Neural cell (in vitro differentiated cells): ENCODE results near the gene TPRKB. TPM values are rescaled to one million over a fixed set of nuclear protein-coding genes. Genes with fewer than 3 reads are reported as not detected.

ENCODE experiments used
- H2AFZ ChIP-seq: fragments of 200-600, 300-800 bp; sonication (generic), shearing (Covaris generic); 2 replicates; pipeline ENCODE4 v1.6.0; 2014; ENCODE audit warnings: low read depth, mild to moderate bottlenecking, antibody characterized with exemption, low read length, moderate library complexity
- H3F3A ChIP-seq: fragments of 200-600 bp; shearing (Covaris generic); 2 replicates; pipeline ENCODE4 v1.6.1; 2016; ENCODE audit warnings: mild to moderate bottlenecking, moderate library complexity, mixed read lengths, antibody characterized with exemption, low read length; ENCODE audit not compliant: insufficient read depth, poor library complexity, severe bottlenecking
- H3K27ac ChIP-seq: fragments of 200-600, 300-800 bp; sonication (generic), shearing (Covaris generic); 2 replicates; pipeline ENCODE4 v1.5.1; 2014; ENCODE audit warnings: mild to moderate bottlenecking, low read length, moderate library complexity
- H3K27me3 ChIP-seq: fragments of 300-800, 200-600 bp; sonication (generic), shearing (Covaris generic); 2 replicates; pipeline ENCODE4 v1.6.0; 2014; ENCODE audit warnings: mild to moderate bottlenecking, low read depth, low read length, moderate library complexity; ENCODE audit not compliant: insufficient read depth
- H3K36me3 ChIP-seq: fragments of 300-800, 200-600 bp; sonication (generic), shearing (Covaris generic); 2 replicates; pipeline ENCODE4 v1.5.1; 2014; ENCODE audit warnings: mild to moderate bottlenecking, antibody characterized with exemption, low read length, moderate library complexity; ENCODE audit not compliant: insufficient read depth
- H3K4me2 ChIP-seq: fragments of 300-800, 200-600 bp; sonication (generic), shearing (Covaris generic); 2 replicates; pipeline ENCODE4 v1.6.0; 2014; ENCODE audit warnings: mild to moderate bottlenecking, low read length
- H3K4me3 ChIP-seq: fragments of 300-800, 200-600 bp; sonication (generic), shearing (Covaris generic); 2 replicates; pipeline ENCODE4 v1.5.1; 2014; ENCODE audit warnings: mild to moderate bottlenecking, low read length, moderate library complexity
- H3K79me2 ChIP-seq: fragments of 200-600 bp; shearing (Covaris generic); replicated peaks from 2 replicates; pipeline ENCODE4 v1.6.0; 2014; ENCODE audit warnings: mild to moderate bottlenecking, low read length, moderate library complexity; ENCODE audit not compliant: insufficient read depth
- H3K9ac ChIP-seq: fragments of 300-800, 200-600 bp; sonication (generic), shearing (Covaris generic); 2 replicates; pipeline ENCODE4 v1.6.1; 2016; ENCODE audit warnings: mild to moderate bottlenecking, low read length, mixed read lengths
- H3K9me2 ChIP-seq: fragments of 200-600 bp; shearing (Covaris generic); 2 replicates; pipeline ENCODE4 v1.6.1; 2016; ENCODE audit warnings: mild to moderate bottlenecking, low read length, mixed read lengths; ENCODE audit not compliant: insufficient read depth
- H3K9me3 ChIP-seq: fragments of 200-600, 300-800 bp; sonication (generic), shearing (Covaris generic); 2 replicates; pipeline ENCODE4 v1.6.1; 2016; ENCODE audit warnings: mild to moderate bottlenecking, mixed run types, low read length, moderate library complexity, mixed read lengths
- H4K20me1 ChIP-seq: fragments of 200-600 bp; shearing (Covaris generic); 2 replicates; pipeline ENCODE4 v1.6.1; 2016; ENCODE audit warnings: mild to moderate bottlenecking, mixed run types; ENCODE audit not compliant: insufficient read depth
- EP300 ChIP-seq: fragments of 450-650 bp; conservative IDR thresholded peaks from 2 replicates; pipeline ENCODE4 v1.6.1; 2014; ENCODE audit warnings: antibody characterized with exemption, mild to moderate bottlenecking, moderate library complexity; ENCODE audit not compliant: poor library complexity, severe bottlenecking
- EZH2 ChIP-seq: fragments of 200-600, 300-800 bp; shearing (Covaris generic), sonication (generic); IDR thresholded peaks from 2 replicates; pipeline ENCODE4 v1.6.1; 2014; ENCODE audit warnings: antibody characterized with exemption, low read length, borderline replicate concordance, mild to moderate bottlenecking; ENCODE audit not compliant: insufficient read depth, poor library complexity, severe bottlenecking
- MXI1 ChIP-seq: fragments of 450-650 bp; conservative IDR thresholded peaks from 2 replicates; pipeline ENCODE4 v1.6.1; 2014; ENCODE audit warnings: antibody characterized with exemption, mild to moderate bottlenecking; ENCODE audit not compliant: poor library complexity, severe bottlenecking
- POLR2AphosphoS5 ChIP-seq: IDR thresholded peaks from 2 replicates; pipeline ENCODE4 v1.6.1; 2012
- RAD21 ChIP-seq: fragments of 450-650 bp; conservative IDR thresholded peaks from 2 replicates; pipeline ENCODE4 v1.6.1; 2014; ENCODE audit warnings: antibody characterized with exemption, mild to moderate bottlenecking, moderate library complexity
- SMC3 ChIP-seq: fragments of 450-650 bp; conservative IDR thresholded peaks from 2 replicates; pipeline ENCODE4 v1.6.1; 2014; ENCODE audit warnings: antibody characterized with exemption, mild to moderate bottlenecking, moderate library complexity; ENCODE audit not compliant: poor library complexity
- TAF1 ChIP-seq: IDR thresholded peaks from 2 replicates; pipeline ENCODE4 v1.6.1; 2012; ENCODE audit warnings: low read depth
- polyA plus RNA-seq: library from polyadenylated mRNA; depleted of rRNA; stranded (reverse); fragments of >200 nt; gene quantifications from 2 replicates; pipeline ENCODE4 v1.2.3, GENCODE V29; 2014
- TF ChIP-seq, protein P1 (sequence below): IDR thresholded peaks from 2 replicates; pipeline ENCODE4 v1.6.1; 2012; ENCODE audit warnings: borderline replicate concordance
- TF ChIP-seq, protein P2 (sequence below): fragments of 450-650 bp; IDR thresholded peaks from 2 replicates; pipeline ENCODE4 v1.5.1; 2014; ENCODE audit warnings: antibody characterized with exemption, mild to moderate bottlenecking, moderate library complexity; ENCODE audit not compliant: poor library complexity, severe bottlenecking

The TPRKB gene
- polyA plus RNA-seq, 1 donor from 2014 or later: 162 TPM

DNA sequence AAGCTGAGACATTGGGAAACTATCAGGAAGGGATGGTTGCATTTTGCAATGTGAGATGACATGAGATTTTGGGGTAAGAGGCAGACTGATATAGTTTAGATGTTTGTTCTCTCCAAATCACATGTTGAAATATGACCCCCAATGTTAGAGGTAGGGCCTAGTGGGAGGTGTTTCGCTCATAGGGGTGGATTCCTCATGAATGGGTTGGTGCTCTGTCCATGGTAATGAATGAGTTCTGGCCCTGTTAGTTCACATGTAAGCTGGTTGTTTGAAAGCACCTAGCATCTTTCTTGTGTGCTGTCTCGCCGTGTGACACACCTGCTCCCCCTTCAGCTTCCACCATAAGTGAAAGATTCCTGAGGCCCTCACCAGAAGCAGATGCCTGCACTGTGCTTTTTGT lies 37.7 kb downstream of the TPRKB start:
- Histone ChIP-seq H3K27me3 (no peaks in the 10 kb centered on the region), H3K4me2 (no peak overlapping the region), H3F3A (no peaks in the 10 kb centered on the region), H3K36me3 (no peaks in the 10 kb centered on the region), H3K9ac (no peak overlapping the region), H3K79me2 (no peaks in the 10 kb centered on the region), H3K4me3 (no peak overlapping the region), H3K9me3 (no peaks in the 10 kb centered on the region), H2AFZ (no peak overlapping the region), H3K9me2 (no peaks in the 10 kb centered on the region), H4K20me1 (no peaks in the 10 kb centered on the region), H3K27ac (no peak overlapping the region)
- TF ChIP-seq SMC3 (no peak), RAD21 (no peak), MXI1 (no peak), EP300 (no peak), TAF1 (no peak), EZH2 (no peak), POLR2AphosphoS5 (no peak)
- TF ChIP-seq, protein P1, sequence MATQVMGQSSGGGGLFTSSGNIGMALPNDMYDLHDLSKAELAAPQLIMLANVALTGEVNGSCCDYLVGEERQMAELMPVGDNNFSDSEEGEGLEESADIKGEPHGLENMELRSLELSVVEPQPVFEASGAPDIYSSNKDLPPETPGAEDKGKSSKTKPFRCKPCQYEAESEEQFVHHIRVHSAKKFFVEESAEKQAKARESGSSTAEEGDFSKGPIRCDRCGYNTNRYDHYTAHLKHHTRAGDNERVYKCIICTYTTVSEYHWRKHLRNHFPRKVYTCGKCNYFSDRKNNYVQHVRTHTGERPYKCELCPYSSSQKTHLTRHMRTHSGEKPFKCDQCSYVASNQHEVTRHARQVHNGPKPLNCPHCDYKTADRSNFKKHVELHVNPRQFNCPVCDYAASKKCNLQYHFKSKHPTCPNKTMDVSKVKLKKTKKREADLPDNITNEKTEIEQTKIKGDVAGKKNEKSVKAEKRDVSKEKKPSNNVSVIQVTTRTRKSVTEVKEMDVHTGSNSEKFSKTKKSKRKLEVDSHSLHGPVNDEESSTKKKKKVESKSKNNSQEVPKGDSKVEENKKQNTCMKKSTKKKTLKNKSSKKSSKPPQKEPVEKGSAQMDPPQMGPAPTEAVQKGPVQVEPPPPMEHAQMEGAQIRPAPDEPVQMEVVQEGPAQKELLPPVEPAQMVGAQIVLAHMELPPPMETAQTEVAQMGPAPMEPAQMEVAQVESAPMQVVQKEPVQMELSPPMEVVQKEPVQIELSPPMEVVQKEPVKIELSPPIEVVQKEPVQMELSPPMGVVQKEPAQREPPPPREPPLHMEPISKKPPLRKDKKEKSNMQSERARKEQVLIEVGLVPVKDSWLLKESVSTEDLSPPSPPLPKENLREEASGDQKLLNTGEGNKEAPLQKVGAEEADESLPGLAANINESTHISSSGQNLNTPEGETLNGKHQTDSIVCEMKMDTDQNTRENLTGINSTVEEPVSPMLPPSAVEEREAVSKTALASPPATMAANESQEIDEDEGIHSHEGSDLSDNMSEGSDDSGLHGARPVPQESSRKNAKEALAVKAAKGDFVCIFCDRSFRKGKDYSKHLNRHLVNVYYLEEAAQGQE: no peak
- TF ChIP-seq, protein P2, sequence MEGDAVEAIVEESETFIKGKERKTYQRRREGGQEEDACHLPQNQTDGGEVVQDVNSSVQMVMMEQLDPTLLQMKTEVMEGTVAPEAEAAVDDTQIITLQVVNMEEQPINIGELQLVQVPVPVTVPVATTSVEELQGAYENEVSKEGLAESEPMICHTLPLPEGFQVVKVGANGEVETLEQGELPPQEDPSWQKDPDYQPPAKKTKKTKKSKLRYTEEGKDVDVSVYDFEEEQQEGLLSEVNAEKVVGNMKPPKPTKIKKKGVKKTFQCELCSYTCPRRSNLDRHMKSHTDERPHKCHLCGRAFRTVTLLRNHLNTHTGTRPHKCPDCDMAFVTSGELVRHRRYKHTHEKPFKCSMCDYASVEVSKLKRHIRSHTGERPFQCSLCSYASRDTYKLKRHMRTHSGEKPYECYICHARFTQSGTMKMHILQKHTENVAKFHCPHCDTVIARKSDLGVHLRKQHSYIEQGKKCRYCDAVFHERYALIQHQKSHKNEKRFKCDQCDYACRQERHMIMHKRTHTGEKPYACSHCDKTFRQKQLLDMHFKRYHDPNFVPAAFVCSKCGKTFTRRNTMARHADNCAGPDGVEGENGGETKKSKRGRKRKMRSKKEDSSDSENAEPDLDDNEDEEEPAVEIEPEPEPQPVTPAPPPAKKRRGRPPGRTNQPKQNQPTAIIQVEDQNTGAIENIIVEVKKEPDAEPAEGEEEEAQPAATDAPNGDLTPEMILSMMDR: no peak

DNA sequence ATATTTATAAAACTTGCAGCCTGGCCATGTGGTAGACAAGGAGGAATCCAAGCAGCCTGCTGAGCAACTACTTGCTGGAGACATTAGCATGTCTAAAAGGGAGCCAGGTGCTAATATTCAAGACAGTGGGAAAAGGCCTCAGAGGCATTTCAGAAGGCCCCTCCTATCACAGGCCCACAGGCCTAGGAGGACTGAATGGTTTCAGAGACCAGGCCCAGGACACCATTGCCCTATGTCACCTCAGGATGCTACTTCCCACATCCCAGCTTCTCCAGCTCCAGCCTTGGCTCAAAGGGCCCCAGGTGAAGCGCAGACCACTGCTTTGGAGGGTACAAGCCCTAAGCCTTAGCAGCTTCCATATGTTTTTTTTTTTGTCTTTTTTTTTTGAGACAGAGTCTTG lies 39.0 kb downstream of the TPRKB start:
- H3K36me3 ChIP-seq: no peaks in the 10 kb centered on the region

More for the DNA sequence above, 39.0 kb downstream of the TPRKB start:
- no peaks in the 10 kb centered on the region for H3K27me3 ChIP-seq
- no peaks in the 10 kb centered on the region for H3K9me2 ChIP-seq
- no peaks in the 10 kb centered on the region for H4K20me1 ChIP-seq
- TF ChIP-seq SMC3 (no peak), EP300 (no peak)
- TF ChIP-seq, protein P2: no peak
- H3K4me3 ChIP-seq: no peak overlapping the region
- no peaks in the 10 kb centered on the region for H3K79me2 ChIP-seq
- H2AFZ ChIP-seq: no peak overlapping the region
- H3K4me2 ChIP-seq: no peak overlapping the region
- H3K9me3 ChIP-seq: no peaks in the 10 kb centered on the region
- no peaks in the 10 kb centered on the region for H3F3A ChIP-seq
- no peak overlapping the region for H3K9ac ChIP-seq
- no peak overlapping the region for H3K27ac ChIP-seq
